ENCODE measurements around the gene OLFM1.

DNA sequence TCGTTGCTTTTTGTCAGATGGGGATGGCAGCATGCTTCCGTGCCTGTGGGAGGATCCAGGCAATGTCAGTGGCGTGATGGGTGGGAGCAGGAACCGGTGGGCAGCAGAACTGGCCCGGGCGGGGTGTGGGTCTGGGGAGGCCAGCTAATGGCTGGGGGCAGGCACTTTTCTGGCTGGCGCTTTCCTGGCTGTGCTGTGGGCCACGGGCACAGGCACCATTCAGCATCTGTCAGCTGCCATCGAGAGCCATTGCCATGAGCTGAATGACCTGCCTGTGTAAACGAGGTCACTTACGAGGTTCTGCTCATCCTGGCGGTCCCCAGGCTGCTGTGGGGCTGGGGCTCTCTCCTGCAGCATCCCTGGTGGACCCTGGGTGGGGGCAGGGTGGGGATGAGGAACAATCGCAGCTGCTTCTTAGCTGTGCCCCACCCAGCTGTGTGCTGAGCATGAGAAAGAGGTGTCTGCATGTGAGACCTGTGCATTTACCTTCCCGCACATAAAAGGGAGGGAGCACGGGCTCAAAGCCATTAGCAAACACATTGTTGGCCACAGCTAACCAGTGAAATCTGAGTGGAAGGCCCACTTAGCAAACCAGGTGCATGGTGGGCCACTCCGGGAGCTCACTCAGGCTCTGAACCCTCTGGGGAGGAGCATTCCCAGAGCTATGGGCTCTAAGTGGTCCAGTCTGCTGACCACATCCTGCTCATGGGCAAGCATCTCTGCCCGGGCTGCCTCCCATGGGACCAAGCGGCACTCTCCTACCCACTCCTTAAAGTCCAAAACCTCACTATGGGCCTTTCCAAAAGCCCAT lies 41.3 kb upstream of the OLFM1 start:
- TF ChIP-seq CTCF (conservative IDR thresholded peaks at IDR 0.05; ENCODE audit: low read depth, low read length), result no peak
- TF ChIP-seq POLR2A (IDR thresholded peaks at IDR 0.05; ENCODE audit: low read depth, low read length), result no peak
- TF ChIP-seq MAFK (IDR thresholded peaks at IDR 0.05; ENCODE audit: low read depth, low read length), result no peak
- TF ChIP-seq RAD21 (IDR thresholded peaks at IDR 0.05; ENCODE audit: low read length), result no peak
- TF ChIP-seq, protein P1, sequence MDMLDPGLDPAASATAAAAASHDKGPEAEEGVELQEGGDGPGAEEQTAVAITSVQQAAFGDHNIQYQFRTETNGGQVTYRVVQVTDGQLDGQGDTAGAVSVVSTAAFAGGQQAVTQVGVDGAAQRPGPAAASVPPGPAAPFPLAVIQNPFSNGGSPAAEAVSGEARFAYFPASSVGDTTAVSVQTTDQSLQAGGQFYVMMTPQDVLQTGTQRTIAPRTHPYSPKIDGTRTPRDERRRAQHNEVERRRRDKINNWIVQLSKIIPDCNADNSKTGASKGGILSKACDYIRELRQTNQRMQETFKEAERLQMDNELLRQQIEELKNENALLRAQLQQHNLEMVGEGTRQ (IDR thresholded peaks at IDR 0.05; ENCODE audit: low read depth, low read length), result no peak
- no peak for TF ChIP-seq RCOR1 (IDR thresholded peaks at IDR 0.05; ENCODE audit: insufficient replicate concordance, low read length)
- TF ChIP-seq ELK1 (IDR thresholded peaks at IDR 0.05; ENCODE audit: borderline replicate concordance, low read depth, low read length), result no peak
- TF ChIP-seq CEBPB (IDR thresholded peaks at IDR 0.05; ENCODE audit: low read depth, low read length), result no peak

Data from IMR-90 (cell line).